ENCODE measurements around the gene KIAA0040. TPM values are rescaled to one million over a fixed set of nuclear protein-coding genes. Genes with fewer than 3 reads are reported as not detected.

KIAA0040 gene
- total and polyA plus RNA-seq, 4 donors = 4.6 to 12.0 (median 5.7) TPM

GRCh38 chr1:175127565-175127964 is 65.0 kb downstream of the KIAA0040 start:
- no peak for DNase-seq (ENCODE audit: low spot score)
- Histone ChIP-seq H3K9me3 (ENCODE audit: control insufficient read depth in 4 of 4, low read length in 3 of 4) (no peaks in the 10 kb centered on the region), H3K36me3 (ENCODE audit: control insufficient read depth in 4 of 4, insufficient read depth in 3 of 4, low read depth in 1 of 4, low read length in 3 of 4) (no peaks in the 10 kb centered on the region), H3K4me1 (ENCODE audit: control insufficient read depth in 4 of 4, insufficient read depth in 4 of 4, low read length in 3 of 4) (peaks cover 5 to 39% (median 25%) of the 10 kb centered on the region in 4 donors), H3K4me3 (ENCODE audit: low read depth in 1 of 3, low read length in 3 of 3) (no peak overlapping the region), H3K27ac (ENCODE audit: low read depth in 1 of 2, low read length in 2 of 2) (no peak overlapping the region), H3K27me3 (ENCODE audit: control insufficient read depth in 4 of 4, insufficient read depth in 4 of 4, low read length in 3 of 4) (no peaks in the 10 kb centered on the region), H3K9ac (ENCODE audit: low read depth in 1 of 2, low read length in 2 of 2) (no peak overlapping the region)
- WGBS = 58% methylated on average over 6 of the region's 6 CpGs
- TF ChIP-seq ZBTB33 (IDR thresholded peaks at IDR 0.05) (no peak), HNF4A (conservative IDR thresholded peaks at IDR 0.05) (peak; percentile 27 to 46), TAF1 (conservative IDR thresholded peaks at IDR 0.05) (no peak), NR2F2 (IDR thresholded peaks at IDR 0.05) (no peak)

- no peak overlapping the region for H3K4me3 ChIP-seq (ENCODE audit: low read depth in 1 of 3, low read length in 3 of 3)
- H3K36me3 ChIP-seq (ENCODE audit: control insufficient read depth in 4 of 4, insufficient read depth in 3 of 4, low read depth in 1 of 4, low read length in 3 of 4) = no peaks in the 10 kb centered on the region
- 54% methylated on average over 4 of the region's 4 CpGs for WGBS
- no peaks in the 10 kb centered on the region for H3K9me3 ChIP-seq (ENCODE audit: control insufficient read depth in 4 of 4, low read length in 3 of 4)
- H3K27ac ChIP-seq (ENCODE audit: low read depth in 1 of 2, low read length in 2 of 2) = no peak overlapping the region
- no peak overlapping the region for H3K9ac ChIP-seq (ENCODE audit: low read depth in 1 of 2, low read length in 2 of 2)
- H3K4me1 ChIP-seq (ENCODE audit: control insufficient read depth in 4 of 4, insufficient read depth in 4 of 4, low read length in 3 of 4) = peaks cover 5 to 39% (median 25%) of the 10 kb centered on the region in 4 donors
- no peaks in the 10 kb centered on the region for H3K27me3 ChIP-seq (ENCODE audit: control insufficient read depth in 4 of 4, insufficient read depth in 4 of 4, low read length in 3 of 4)
- TF ChIP-seq EGR1 (IDR thresholded peaks at IDR 0.05; ENCODE audit: low read depth in 2 of 2) = no peak
- TF ChIP-seq SP1 (IDR thresholded peaks at IDR 0.05) = no peak
- no peak for TF ChIP-seq RXRA (IDR thresholded peaks at IDR 0.05)
- no peak for TF ChIP-seq CTCF (IDR thresholded peaks at IDR 0.05; ENCODE audit: low read depth, low read length, missing input control)
- TF ChIP-seq JUND (IDR thresholded peaks at IDR 0.05) = no peak
- TF ChIP-seq FOXA1 (IDR thresholded peaks at IDR 0.05) = no peak
- TF ChIP-seq MAX (IDR thresholded peaks at IDR 0.05) = no peak
- TF ChIP-seq REST (IDR thresholded peaks at IDR 0.05) = no peak
- no peak for TF ChIP-seq ZBTB33 (IDR thresholded peaks at IDR 0.05)
- no peak for TF ChIP-seq TAF1 (conservative IDR thresholded peaks at IDR 0.05)
- no peak for TF ChIP-seq FOXA2 (IDR thresholded peaks at IDR 0.05)
- no peak for DNase-seq (ENCODE audit: low spot score)
These were observed 66.2 kb downstream of the KIAA0040 start for GRCh38 chr1:175126347-175126746.
